PC-9 (cell line): Measurements from ENCODE around the gene ARHGAP22.

Experiments
- EZH2 ChIP-seq: fragments of 200-600 bp; sonication (generic); IDR thresholded peaks from 2 replicates; pipeline ENCODE4 v1.8.0; 2017; ENCODE audit warnings: antibody characterized with exemption, low read depth
- TF ChIP-seq, protein P1 (sequence below): fragments of 200-600 bp; sonication (generic); conservative IDR thresholded peaks from 2 replicates; pipeline ENCODE4 v1.6.1; 2017; ENCODE audit warnings: mixed run types, antibody characterized with exemption, mild to moderate bottlenecking, moderate library complexity

DNA sequence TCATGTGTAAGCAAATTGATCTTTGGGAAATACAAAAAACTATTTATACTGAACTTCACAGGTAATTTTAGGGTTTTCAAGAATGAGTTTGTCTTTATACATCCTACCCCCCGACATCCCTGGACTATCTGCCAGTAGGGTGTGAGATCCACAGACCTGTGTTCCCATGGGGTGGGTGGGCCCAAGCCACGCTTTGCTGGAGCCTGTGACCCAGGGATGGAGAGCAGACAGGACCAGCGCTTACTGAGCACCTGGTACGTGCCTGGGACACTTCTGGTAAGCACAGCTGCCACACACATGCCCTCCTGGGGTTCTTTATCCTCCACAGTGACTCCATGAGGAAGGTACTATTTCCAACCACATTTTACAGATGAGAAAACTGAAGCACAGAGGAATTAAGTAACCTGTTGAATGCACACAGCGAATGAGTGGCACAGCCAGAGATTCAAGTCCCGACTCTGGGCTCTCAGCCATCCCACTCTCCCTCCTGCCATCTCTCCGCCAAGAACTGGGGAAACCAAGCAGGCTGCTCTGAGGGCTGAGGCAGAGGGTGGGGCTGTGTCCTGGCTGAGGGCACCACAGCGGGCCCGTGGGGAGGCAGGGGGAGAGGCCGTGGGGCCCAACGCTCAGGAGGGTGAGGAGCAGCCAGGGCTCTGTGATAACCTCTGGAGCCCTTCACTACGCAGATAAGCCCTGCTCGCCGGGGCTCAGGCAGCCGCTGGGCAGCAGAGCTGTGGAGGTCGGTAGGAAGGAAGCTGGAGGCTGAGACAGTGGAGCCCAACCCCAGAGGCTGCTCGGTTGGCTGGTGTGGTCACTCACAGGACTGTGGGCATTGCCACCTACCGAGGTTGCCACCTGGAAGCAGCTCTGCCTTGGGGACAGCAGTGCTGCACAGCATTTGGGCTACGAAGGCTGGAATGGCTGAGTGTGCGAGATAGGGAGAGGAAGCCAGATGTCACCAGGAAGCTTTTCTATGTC, 124.2 kb downstream of the ARHGAP22 start:
- TF ChIP-seq, protein P1, sequence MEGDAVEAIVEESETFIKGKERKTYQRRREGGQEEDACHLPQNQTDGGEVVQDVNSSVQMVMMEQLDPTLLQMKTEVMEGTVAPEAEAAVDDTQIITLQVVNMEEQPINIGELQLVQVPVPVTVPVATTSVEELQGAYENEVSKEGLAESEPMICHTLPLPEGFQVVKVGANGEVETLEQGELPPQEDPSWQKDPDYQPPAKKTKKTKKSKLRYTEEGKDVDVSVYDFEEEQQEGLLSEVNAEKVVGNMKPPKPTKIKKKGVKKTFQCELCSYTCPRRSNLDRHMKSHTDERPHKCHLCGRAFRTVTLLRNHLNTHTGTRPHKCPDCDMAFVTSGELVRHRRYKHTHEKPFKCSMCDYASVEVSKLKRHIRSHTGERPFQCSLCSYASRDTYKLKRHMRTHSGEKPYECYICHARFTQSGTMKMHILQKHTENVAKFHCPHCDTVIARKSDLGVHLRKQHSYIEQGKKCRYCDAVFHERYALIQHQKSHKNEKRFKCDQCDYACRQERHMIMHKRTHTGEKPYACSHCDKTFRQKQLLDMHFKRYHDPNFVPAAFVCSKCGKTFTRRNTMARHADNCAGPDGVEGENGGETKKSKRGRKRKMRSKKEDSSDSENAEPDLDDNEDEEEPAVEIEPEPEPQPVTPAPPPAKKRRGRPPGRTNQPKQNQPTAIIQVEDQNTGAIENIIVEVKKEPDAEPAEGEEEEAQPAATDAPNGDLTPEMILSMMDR: no peak
- TF ChIP-seq EZH2: no peak
